Breast epithelium (tissue), 3 donors: Measurements from ENCODE around the gene TBC1D14.

ENCODE experiments used
- POLR2A ChIP-seq: fragments of 450-650 bp; IDR thresholded peaks from one replicate; pipeline ENCODE4 v1.6.1; 2016; ENCODE audit warnings: antibody characterized with exemption, mild to moderate bottlenecking, moderate library complexity
- TF ChIP-seq, protein P1 (sequence below), 3 donors: fragments of 450-650 bp; IDR thresholded peaks; one replicate each; pipeline ENCODE4 v1.5.1; 2016 to 2017; ENCODE audit warnings: antibody characterized with exemption in 3 of 3, mild to moderate bottlenecking in 3 of 3, moderate library complexity in 3 of 3

- TF ChIP-seq, protein P1, sequence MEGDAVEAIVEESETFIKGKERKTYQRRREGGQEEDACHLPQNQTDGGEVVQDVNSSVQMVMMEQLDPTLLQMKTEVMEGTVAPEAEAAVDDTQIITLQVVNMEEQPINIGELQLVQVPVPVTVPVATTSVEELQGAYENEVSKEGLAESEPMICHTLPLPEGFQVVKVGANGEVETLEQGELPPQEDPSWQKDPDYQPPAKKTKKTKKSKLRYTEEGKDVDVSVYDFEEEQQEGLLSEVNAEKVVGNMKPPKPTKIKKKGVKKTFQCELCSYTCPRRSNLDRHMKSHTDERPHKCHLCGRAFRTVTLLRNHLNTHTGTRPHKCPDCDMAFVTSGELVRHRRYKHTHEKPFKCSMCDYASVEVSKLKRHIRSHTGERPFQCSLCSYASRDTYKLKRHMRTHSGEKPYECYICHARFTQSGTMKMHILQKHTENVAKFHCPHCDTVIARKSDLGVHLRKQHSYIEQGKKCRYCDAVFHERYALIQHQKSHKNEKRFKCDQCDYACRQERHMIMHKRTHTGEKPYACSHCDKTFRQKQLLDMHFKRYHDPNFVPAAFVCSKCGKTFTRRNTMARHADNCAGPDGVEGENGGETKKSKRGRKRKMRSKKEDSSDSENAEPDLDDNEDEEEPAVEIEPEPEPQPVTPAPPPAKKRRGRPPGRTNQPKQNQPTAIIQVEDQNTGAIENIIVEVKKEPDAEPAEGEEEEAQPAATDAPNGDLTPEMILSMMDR (IDR thresholded peaks at IDR 0.05) = no peak
- no peak for TF ChIP-seq POLR2A
Observed at GRCh38 chr4:6916587-6917460, 7.2 kb downstream of the TBC1D14 start.
